HL-60 (cell line): ENCODE results near the gene NKX2-4.

ENCODE experiments used
- DNase-seq, 2 experiments: peaks; one replicate each; pipeline ENCODE4 v3.0.0-alpha.2; 2010 to 2020; ENCODE audit warnings: low read depth in 1 of 2, low spot score in 1 of 2
- H3K27ac ChIP-seq: fragments of 250-450 bp; sonication (Bioruptor Pico); replicated peaks from 2 replicates; pipeline ENCODE4 v1.5.1; 2020; ENCODE audit warnings: mild to moderate bottlenecking, moderate library complexity
- H3K27me3 ChIP-seq: fragments of 250-450 bp; sonication (Bioruptor Pico); 2 replicates; pipeline ENCODE4 v1.5.1; 2021; ENCODE audit warnings: mild to moderate bottlenecking, moderate library complexity; ENCODE audit not compliant: insufficient read depth, poor library complexity, severe bottlenecking
- H3K4me3 ChIP-seq: replicated peaks from 2 replicates; pipeline ENCODE4 v1.5.1; 2011; ENCODE audit warnings: mild to moderate bottlenecking, control low read depth, low read length; ENCODE audit not compliant: insufficient read depth
- GABPA ChIP-seq: IDR thresholded peaks from 2 replicates; pipeline ENCODE4 v1.6.1; 2012; ENCODE audit warnings: low read depth
- POLR2AphosphoS5 ChIP-seq: IDR thresholded peaks from 2 replicates; pipeline ENCODE4 v1.6.1; 2012; ENCODE audit warnings: low read depth
- SPI1 ChIP-seq: IDR thresholded peaks from 2 replicates; pipeline ENCODE4 v1.6.1; 2012; ENCODE audit warnings: low read depth, mild to moderate bottlenecking, borderline replicate concordance
- TF ChIP-seq, protein P1 (sequence below): IDR thresholded peaks from one replicate; pipeline ENCODE4 v1.5.1; 2011; ENCODE audit warnings: low read length, control low read depth, inconsistent platforms; ENCODE audit not compliant: insufficient read depth
- TF ChIP-seq, protein P2 (sequence below): IDR thresholded peaks from 2 replicates; pipeline ENCODE4 v1.6.1; 2012; ENCODE audit warnings: low read depth; ENCODE audit not compliant: insufficient replicate concordance

Gene NKX2-4

DNA sequence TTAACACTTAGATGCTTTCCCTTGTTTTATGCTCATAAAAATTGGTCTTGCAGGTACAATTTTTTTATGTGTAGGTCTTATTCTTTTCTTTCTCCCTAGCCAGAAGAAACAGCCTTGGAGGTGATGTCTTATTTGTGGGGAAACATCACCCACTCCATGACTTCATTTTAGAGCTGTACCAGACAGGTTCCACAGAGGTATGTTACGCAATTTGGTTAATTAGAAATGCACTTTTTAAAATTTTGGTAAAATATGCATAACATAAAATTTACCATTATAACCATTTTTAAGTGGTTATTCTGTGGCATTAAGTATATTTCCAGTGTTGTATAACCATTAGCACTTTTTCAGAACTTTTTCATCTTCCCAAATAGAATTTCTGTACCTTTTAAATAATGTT, 41.3 kb downstream of the NKX2-4 start:
- TF ChIP-seq, protein P1, sequence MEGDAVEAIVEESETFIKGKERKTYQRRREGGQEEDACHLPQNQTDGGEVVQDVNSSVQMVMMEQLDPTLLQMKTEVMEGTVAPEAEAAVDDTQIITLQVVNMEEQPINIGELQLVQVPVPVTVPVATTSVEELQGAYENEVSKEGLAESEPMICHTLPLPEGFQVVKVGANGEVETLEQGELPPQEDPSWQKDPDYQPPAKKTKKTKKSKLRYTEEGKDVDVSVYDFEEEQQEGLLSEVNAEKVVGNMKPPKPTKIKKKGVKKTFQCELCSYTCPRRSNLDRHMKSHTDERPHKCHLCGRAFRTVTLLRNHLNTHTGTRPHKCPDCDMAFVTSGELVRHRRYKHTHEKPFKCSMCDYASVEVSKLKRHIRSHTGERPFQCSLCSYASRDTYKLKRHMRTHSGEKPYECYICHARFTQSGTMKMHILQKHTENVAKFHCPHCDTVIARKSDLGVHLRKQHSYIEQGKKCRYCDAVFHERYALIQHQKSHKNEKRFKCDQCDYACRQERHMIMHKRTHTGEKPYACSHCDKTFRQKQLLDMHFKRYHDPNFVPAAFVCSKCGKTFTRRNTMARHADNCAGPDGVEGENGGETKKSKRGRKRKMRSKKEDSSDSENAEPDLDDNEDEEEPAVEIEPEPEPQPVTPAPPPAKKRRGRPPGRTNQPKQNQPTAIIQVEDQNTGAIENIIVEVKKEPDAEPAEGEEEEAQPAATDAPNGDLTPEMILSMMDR = no peak
- no peak for TF ChIP-seq GABPA
- TF ChIP-seq, protein P2, sequence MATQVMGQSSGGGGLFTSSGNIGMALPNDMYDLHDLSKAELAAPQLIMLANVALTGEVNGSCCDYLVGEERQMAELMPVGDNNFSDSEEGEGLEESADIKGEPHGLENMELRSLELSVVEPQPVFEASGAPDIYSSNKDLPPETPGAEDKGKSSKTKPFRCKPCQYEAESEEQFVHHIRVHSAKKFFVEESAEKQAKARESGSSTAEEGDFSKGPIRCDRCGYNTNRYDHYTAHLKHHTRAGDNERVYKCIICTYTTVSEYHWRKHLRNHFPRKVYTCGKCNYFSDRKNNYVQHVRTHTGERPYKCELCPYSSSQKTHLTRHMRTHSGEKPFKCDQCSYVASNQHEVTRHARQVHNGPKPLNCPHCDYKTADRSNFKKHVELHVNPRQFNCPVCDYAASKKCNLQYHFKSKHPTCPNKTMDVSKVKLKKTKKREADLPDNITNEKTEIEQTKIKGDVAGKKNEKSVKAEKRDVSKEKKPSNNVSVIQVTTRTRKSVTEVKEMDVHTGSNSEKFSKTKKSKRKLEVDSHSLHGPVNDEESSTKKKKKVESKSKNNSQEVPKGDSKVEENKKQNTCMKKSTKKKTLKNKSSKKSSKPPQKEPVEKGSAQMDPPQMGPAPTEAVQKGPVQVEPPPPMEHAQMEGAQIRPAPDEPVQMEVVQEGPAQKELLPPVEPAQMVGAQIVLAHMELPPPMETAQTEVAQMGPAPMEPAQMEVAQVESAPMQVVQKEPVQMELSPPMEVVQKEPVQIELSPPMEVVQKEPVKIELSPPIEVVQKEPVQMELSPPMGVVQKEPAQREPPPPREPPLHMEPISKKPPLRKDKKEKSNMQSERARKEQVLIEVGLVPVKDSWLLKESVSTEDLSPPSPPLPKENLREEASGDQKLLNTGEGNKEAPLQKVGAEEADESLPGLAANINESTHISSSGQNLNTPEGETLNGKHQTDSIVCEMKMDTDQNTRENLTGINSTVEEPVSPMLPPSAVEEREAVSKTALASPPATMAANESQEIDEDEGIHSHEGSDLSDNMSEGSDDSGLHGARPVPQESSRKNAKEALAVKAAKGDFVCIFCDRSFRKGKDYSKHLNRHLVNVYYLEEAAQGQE = no peak
- no peak for TF ChIP-seq POLR2AphosphoS5
- TF ChIP-seq SPI1 = no peak
- Histone ChIP-seq H3K4me3 (no peak overlapping the region), H3K27me3 (no peaks in the 10 kb centered on the region), H3K27ac (no peak overlapping the region)
- no peak for DNase-seq

DNA sequence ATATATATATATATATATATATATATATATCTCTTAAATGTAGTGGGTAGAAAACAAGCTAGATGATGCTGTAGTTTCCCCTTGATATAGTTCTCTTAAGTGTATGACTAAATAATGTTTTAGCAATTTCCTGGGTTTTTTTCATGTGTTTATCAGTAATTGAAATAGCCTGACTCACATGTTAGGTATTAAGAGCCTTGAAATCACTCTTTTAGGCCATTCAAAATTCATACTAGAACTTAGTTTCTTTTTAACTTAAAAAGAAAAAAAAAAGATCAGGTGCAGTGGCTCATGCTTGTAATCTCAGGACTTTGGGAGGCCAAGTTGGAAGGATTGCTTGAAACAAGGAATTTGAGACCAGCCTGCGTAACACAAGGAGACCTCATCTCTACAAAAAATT, 44.1 kb downstream of the NKX2-4 start:
- Histone ChIP-seq H3K4me3 (no peak overlapping the region), H3K27me3 (no peaks in the 10 kb centered on the region), H3K27ac (no peak overlapping the region)
- no peak for DNase-seq
- TF ChIP-seq, protein P2 = no peak
- TF ChIP-seq SPI1 (no peak), GABPA (no peak), POLR2AphosphoS5 (no peak)
- TF ChIP-seq, protein P1 = no peak

DNA sequence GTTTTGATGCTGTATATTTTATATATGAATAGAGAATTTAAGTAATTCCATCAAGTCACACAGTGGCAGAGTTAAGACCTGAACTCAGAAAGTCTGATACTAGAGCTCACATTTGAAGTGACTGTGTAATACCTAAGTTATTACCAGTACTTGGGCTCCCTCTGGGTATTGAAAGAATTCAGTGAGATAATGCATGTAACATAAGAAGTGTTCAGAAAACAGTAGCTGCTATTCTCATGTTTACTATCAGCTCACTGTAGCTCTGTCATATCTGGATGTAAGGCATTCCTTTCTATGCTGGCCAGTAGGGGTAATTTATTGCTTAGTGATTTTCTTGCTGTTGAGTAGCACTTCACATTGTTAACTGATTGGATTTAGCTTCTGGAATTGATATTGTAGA, 44.6 kb downstream of the NKX2-4 start:
- DNase-seq = no peak

More for the DNA sequence above, 44.6 kb downstream of the NKX2-4 start:
- TF ChIP-seq POLR2AphosphoS5 = no peak
- TF ChIP-seq, protein P1 = no peak
- TF ChIP-seq, protein P2 = no peak
- H3K4me3 ChIP-seq = no peak overlapping the region
- no peaks in the 10 kb centered on the region for H3K27me3 ChIP-seq
- no peak overlapping the region for H3K27ac ChIP-seq
